H9 (cell line): ENCODE results near the gene SEBOX. TPM values are rescaled to one million over a fixed set of nuclear protein-coding genes. Genes with fewer than 3 reads are reported as not detected.
A peak's percentile ranks its signal among the peaks of the same experiment; 100 is the strongest.

Experiments
- DNase-seq: peaks from one replicate; pipeline ENCODE4 v3.0.0-alpha.2; 2017
- H2AFZ ChIP-seq: one replicate; pipeline ENCODE4 v1.6.1; 2013; ENCODE audit warnings: mild to moderate bottlenecking, low read length, control low read depth, moderate library complexity
- H2AK5ac ChIP-seq: 2 replicates; pipeline ENCODE4 v1.6.1; 2013; ENCODE audit warnings: low read length, control low read depth, mixed read lengths; ENCODE audit not compliant: insufficient read length
- H2BK120ac ChIP-seq: one replicate; pipeline ENCODE4 v1.6.1; 2013; ENCODE audit warnings: low read depth, mild to moderate bottlenecking, low read length, control low read depth, inconsistent platforms; ENCODE audit not compliant: poor library complexity, severe bottlenecking
- H2BK12ac ChIP-seq: 2 replicates; pipeline ENCODE4 v1.6.1; 2013; ENCODE audit warnings: low read length, control low read depth, mixed read lengths, low read depth; ENCODE audit not compliant: insufficient read length
- H2BK15ac ChIP-seq: 2 replicates; pipeline ENCODE4 v1.6.1; 2013; ENCODE audit warnings: low read depth, low read length, control low read depth
- H2BK20ac ChIP-seq: one replicate; pipeline ENCODE4 v1.6.1; 2013; ENCODE audit warnings: low read depth, mild to moderate bottlenecking, low read length, control low read depth, inconsistent platforms; ENCODE audit not compliant: poor library complexity, severe bottlenecking
- H2BK5ac ChIP-seq: 2 replicates; pipeline ENCODE4 v1.6.1; 2013; ENCODE audit warnings: low read length, control low read depth, mixed read lengths; ENCODE audit not compliant: insufficient read length
- H3K14ac ChIP-seq: 2 replicates; pipeline ENCODE4 v1.6.1; 2013; ENCODE audit warnings: low read length, control low read depth; ENCODE audit not compliant: insufficient read depth
- H3K18ac ChIP-seq: 2 replicates; pipeline ENCODE4 v1.6.1; 2013; ENCODE audit warnings: low read depth, mild to moderate bottlenecking, mixed read lengths, low read length, control low read depth; ENCODE audit not compliant: insufficient read length
- H3K23ac ChIP-seq: 2 replicates; pipeline ENCODE4 v1.6.1; 2013; ENCODE audit warnings: low read length, control low read depth, mixed read lengths, low read depth; ENCODE audit not compliant: insufficient read length
- H3K23me2 ChIP-seq: 2 replicates; pipeline ENCODE4 v1.6.1; 2013; ENCODE audit warnings: low read depth, mild to moderate bottlenecking, mixed read lengths, low read length, control low read depth; ENCODE audit not compliant: insufficient read length, poor library complexity, severe bottlenecking
- H3K27ac ChIP-seq: 2 replicates; pipeline ENCODE4 v1.5.1; 2013; ENCODE audit warnings: low read length, control low read depth, mixed read lengths, low read depth; ENCODE audit not compliant: insufficient read length
- H3K27me3 ChIP-seq: 2 replicates; pipeline ENCODE4 v1.6.1; 2013; ENCODE audit warnings: low read length, control low read depth, inconsistent platforms; ENCODE audit not compliant: insufficient read depth
- H3K4ac ChIP-seq: 2 replicates; pipeline ENCODE4 v1.6.1; 2013; ENCODE audit warnings: low read depth, mild to moderate bottlenecking, control low read depth, inconsistent platforms, low read length, moderate library complexity
- H3K4me1 ChIP-seq: 2 replicates; pipeline ENCODE4 v1.6.1; 2013; ENCODE audit warnings: low read length, control low read depth, inconsistent platforms; ENCODE audit not compliant: insufficient read depth
- H3K4me2 ChIP-seq: 2 replicates; pipeline ENCODE4 v1.6.1; 2013; ENCODE audit warnings: low read length, control low read depth, mixed read lengths; ENCODE audit not compliant: insufficient read length, insufficient read depth
- H3K56ac ChIP-seq: 2 replicates; pipeline ENCODE4 v1.6.1; 2013; ENCODE audit warnings: low read depth, mild to moderate bottlenecking, mixed read lengths, low read length, control low read depth; ENCODE audit not compliant: insufficient read length
- H3K79me1 ChIP-seq: 2 replicates; pipeline ENCODE4 v1.6.1; 2013; ENCODE audit warnings: low read depth, mild to moderate bottlenecking, moderate library complexity, low read length, control low read depth, inconsistent platforms; ENCODE audit not compliant: insufficient read depth, poor library complexity, severe bottlenecking
- H3K79me2 ChIP-seq: 2 replicates; pipeline ENCODE4 v1.6.1; 2013; ENCODE audit warnings: low read length, control low read depth, inconsistent platforms; ENCODE audit not compliant: insufficient read depth
- H3K9ac ChIP-seq: 2 replicates; pipeline ENCODE4 v1.6.1; 2013; ENCODE audit warnings: low read length, control low read depth, mixed read lengths; ENCODE audit not compliant: insufficient read length; ENCODE audit errors: extremely low read depth
- H3K9me3 ChIP-seq: one replicate; pipeline ENCODE4 v1.6.1; 2013; ENCODE audit warnings: low read depth, low read length, inconsistent platforms; ENCODE audit not compliant: control insufficient read depth
- H3T11ph ChIP-seq: one replicate; pipeline ENCODE4 v1.6.1; 2013; ENCODE audit warnings: mild to moderate bottlenecking, low read length, control low read depth, inconsistent platforms
- H4K20me1 ChIP-seq: one replicate; pipeline ENCODE4 v1.6.1; 2013; ENCODE audit not compliant: control insufficient read depth, insufficient read length, insufficient read depth
- H4K5ac ChIP-seq: 2 replicates; pipeline ENCODE4 v1.6.1; 2013; ENCODE audit warnings: low read depth, mild to moderate bottlenecking, mixed read lengths, low read length, control low read depth; ENCODE audit not compliant: insufficient read length
- H4K8ac ChIP-seq: replicated peaks from 2 replicates; pipeline ENCODE4 v1.6.1; 2013; ENCODE audit warnings: low read length, control low read depth, mixed read lengths, low read depth; ENCODE audit not compliant: insufficient read length
- H4K91ac ChIP-seq: 2 replicates; pipeline ENCODE4 v1.6.1; 2013; ENCODE audit warnings: low read depth, mild to moderate bottlenecking, moderate library complexity, mixed read lengths, low read length, control low read depth; ENCODE audit not compliant: insufficient read length
- H3K27ac Mint-ChIP-seq, 3 experiments: 2 replicates in 2 of 3; 3 replicates in 1 of 3; pipeline ENCODE4 v1.8.0; 2020 to 2021; ENCODE audit warnings: mixed read lengths in 3 of 3, mild to moderate bottlenecking in 1 of 3, moderate library complexity in 1 of 3
- H3K27me3 Mint-ChIP-seq: 2 replicates; pipeline ENCODE4 v1.8.0; 2021; ENCODE audit warnings: low read depth, mild to moderate bottlenecking, moderate library complexity, mixed read lengths
- H3K36me3 Mint-ChIP-seq, 3 experiments: 2 replicates in 2 of 3; 3 replicates in 1 of 3; pipeline ENCODE4 v1.8.0; 2020 to 2021; ENCODE audit warnings: low read depth in 3 of 3, mixed read lengths in 3 of 3; ENCODE audit not compliant: insufficient read depth in 1 of 3
- H3K4me1 Mint-ChIP-seq, 2 experiments: 2 replicates each; pipeline ENCODE4 v1.8.0; 2020; ENCODE audit warnings: mixed read lengths in 2 of 2
- H3K4me3 Mint-ChIP-seq, 2 experiments: 2 replicates in 1 of 2; 3 replicates in 1 of 2; pipeline ENCODE4 v1.8.0; 2020 to 2021; ENCODE audit warnings: mild to moderate bottlenecking in 2 of 2, mixed read lengths in 2 of 2, moderate library complexity in 1 of 2
- H3K9me3 Mint-ChIP-seq, 2 experiments: 2 replicates in 1 of 2; 3 replicates in 1 of 2; pipeline ENCODE4 v1.8.0; 2020; ENCODE audit warnings: mild to moderate bottlenecking in 2 of 2, mixed read lengths in 2 of 2, moderate library complexity in 1 of 2
- WGBS: extraction: QIAGEN DNeasy Blood & Tissue Kit; methylation state at CpG from one replicate; pipeline ENCODE4 v1.1.7; 2013; ENCODE audit warnings: missing lambda C conversion rate, low lambda C conversion rate, mixed read lengths; ENCODE audit not compliant: insufficient read length; ENCODE audit errors: extremely low coverage; 5-methylcytosine and 5-hydroxymethylcytosine counted together
- total RNA-seq: library from RNA; stranded (reverse); gene quantifications from 2 replicates; pipeline ENCODE4 v1.2.1, GENCODE V29; 2021
- TF ChIP-seq, protein P1 (sequence below): fragments of 200-600 bp; sonication (generic); conservative IDR thresholded peaks from 3 replicates; pipeline ENCODE4 v1.8.0; 2021; ENCODE audit warnings: antibody characterized with exemption, mild to moderate bottlenecking

SEBOX gene
- total RNA-seq, 1 experiment from 2014 or later = not detected

DNA sequence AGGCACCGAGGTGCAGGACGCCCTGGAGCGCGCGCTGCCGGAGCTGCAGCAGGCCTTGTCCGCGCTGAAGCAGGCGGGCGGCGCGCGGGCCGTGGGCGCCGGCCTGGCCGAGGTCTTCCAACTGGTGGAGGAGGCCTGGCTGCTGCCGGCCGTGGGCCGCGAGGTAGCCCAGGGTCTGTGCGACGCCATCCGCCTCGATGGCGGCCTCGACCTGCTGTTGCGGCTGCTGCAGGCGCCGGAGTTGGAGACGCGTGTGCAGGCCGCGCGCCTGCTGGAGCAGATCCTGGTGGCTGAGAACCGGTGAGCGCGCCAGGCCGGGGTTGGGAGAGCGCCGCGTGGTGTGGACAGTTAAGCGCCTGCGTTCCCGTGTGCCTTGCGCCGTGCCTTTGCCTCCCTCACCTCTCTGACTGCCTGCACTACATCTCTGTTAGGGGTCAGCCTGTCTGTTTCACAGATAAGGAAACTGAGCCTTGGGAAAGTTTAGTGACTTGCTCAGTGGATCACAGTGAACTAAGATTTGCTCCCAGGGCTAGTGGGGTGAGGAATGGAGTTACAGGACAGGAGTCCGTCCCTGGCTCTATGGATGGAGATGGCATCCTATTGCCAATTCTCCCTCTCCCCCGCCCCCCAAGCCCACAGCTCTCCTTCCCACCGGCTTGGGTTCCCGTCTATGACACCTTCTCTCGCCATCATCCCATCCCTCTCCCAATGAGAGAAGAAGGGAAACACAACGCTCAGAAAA lies 7.4 kb upstream of the SEBOX start:
- H3K9ac ChIP-seq = no peak overlapping the region
- H3K9me3 Mint-ChIP-seq = no peaks in the 10 kb centered on the region; a peak in 2 of 5 replicates
- H3K79me1 ChIP-seq = no peaks in the 10 kb centered on the region
- peaks cover 14 to 21% of the 10 kb centered on the region in 2 experiments for H3K4me1 Mint-ChIP-seq
- H2AK5ac ChIP-seq = no peak overlapping the region
- peaks cover 2% of the 10 kb centered on the region for H4K20me1 ChIP-seq
- H3K56ac ChIP-seq = no peak overlapping the region
- H3K27me3 Mint-ChIP-seq = peaks cover 46% of the 10 kb centered on the region
- H3K23ac ChIP-seq = no peak overlapping the region
- H3K27ac ChIP-seq = no peak overlapping the region
- H3K4ac ChIP-seq = no peak overlapping the region
- H2BK5ac ChIP-seq = no peak overlapping the region
- TF ChIP-seq, protein P1, sequence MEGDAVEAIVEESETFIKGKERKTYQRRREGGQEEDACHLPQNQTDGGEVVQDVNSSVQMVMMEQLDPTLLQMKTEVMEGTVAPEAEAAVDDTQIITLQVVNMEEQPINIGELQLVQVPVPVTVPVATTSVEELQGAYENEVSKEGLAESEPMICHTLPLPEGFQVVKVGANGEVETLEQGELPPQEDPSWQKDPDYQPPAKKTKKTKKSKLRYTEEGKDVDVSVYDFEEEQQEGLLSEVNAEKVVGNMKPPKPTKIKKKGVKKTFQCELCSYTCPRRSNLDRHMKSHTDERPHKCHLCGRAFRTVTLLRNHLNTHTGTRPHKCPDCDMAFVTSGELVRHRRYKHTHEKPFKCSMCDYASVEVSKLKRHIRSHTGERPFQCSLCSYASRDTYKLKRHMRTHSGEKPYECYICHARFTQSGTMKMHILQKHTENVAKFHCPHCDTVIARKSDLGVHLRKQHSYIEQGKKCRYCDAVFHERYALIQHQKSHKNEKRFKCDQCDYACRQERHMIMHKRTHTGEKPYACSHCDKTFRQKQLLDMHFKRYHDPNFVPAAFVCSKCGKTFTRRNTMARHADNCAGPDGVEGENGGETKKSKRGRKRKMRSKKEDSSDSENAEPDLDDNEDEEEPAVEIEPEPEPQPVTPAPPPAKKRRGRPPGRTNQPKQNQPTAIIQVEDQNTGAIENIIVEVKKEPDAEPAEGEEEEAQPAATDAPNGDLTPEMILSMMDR = no peak
- no peaks in the 10 kb centered on the region for H3K9me3 ChIP-seq
- no peak overlapping the region for H2BK12ac ChIP-seq
- no peak overlapping the region; the same call in 1 of the 2 replicates for H2BK15ac ChIP-seq
- peak; percentile 43 for DNase-seq
- H3K4me3 Mint-ChIP-seq = peak overlapping the region; percentile 57 to 83
- no peak overlapping the region for H2AFZ ChIP-seq
- no peaks in the 10 kb centered on the region for H3K79me2 ChIP-seq
- WGBS = no CpG with 5 or more reads among the region's 53 CpGs
- H3K27ac Mint-ChIP-seq = no peak overlapping the region
- no peak overlapping the region for H4K5ac ChIP-seq
- no peak overlapping the region for H4K8ac ChIP-seq
- peaks cover 0 to 6% (median 2%) of the 10 kb centered on the region in 3 experiments; a peak in 3 of 7 replicates for H3K36me3 Mint-ChIP-seq
- H2BK120ac ChIP-seq = no peak overlapping the region
- peak overlapping the region; percentile 53 for H3K4me2 ChIP-seq
- H3T11ph ChIP-seq = no peak overlapping the region
- H3K4me1 ChIP-seq = peaks cover 2% of the 10 kb centered on the region; the same call in 1 of the 2 replicates
- no peak overlapping the region for H4K91ac ChIP-seq
- H3K27me3 ChIP-seq = peaks cover 12% of the 10 kb centered on the region; the same call in 1 of the 2 replicates
- H3K14ac ChIP-seq = peak overlapping the region; percentile 9; the same call in 1 of the 2 replicates
- H3K18ac ChIP-seq = no peak overlapping the region
- H3K23me2 ChIP-seq = peaks cover 10% of the 10 kb centered on the region
- no peak overlapping the region for H2BK20ac ChIP-seq
